SK-N-SH (cell line): ENCODE results near the gene PRRX2. TPM values are rescaled to one million over a fixed set of nuclear protein-coding genes. Genes with fewer than 3 reads are reported as not detected.

ENCODE experiments used
- CTCF ChIA-PET: fragments of 300-600, 350-600 bp; formaldehyde crosslinking; extraction: SDS; loops from one replicate; lab custom pipeline; 2021; lab: Yijun Ruan, JAX
- POLR2A ChIA-PET: fragments of 350-600 bp; sonication (Branson Sonifier 250); formaldehyde crosslinking; extraction: SDS; loops from one replicate; lab custom pipeline; 2020; ENCODE audit warnings: antibody characterized with exemption, inconsistent platforms; lab: Yijun Ruan, JAX
- DNase-seq: peaks from one replicate; pipeline ENCODE4 v3.0.0; 2012
- H2AFZ ChIP-seq: fragments of 200-600 bp; sonication (generic); 2 replicates; pipeline ENCODE4 v1.8.1; 2016; ENCODE audit warnings: antibody characterized with exemption, mild to moderate bottlenecking, low read depth
- H3F3A ChIP-seq: fragments of 200-600 bp; sonication (generic); replicated peaks from 2 replicates; pipeline ENCODE3; 2016; ENCODE audit warnings: antibody characterized with exemption, mild to moderate bottlenecking; ENCODE audit not compliant: insufficient read depth
- H3K27ac ChIP-seq, 2 experiments: fragments of 200-500 bp in 1 of 2; fragments of 200-600 bp in 1 of 2; sonication (Bioruptor generic) in 1 of 2; sonication (generic), shearing (Covaris generic) in 1 of 2; 2 replicates each; pipeline versions ENCODE4 v1.5.1 to v1.6.1; 2014 to 2016; ENCODE audit warnings: low read depth in 2 of 2, inconsistent platforms in 1 of 2, low read length in 1 of 2, mild to moderate bottlenecking in 1 of 2, mixed read lengths in 1 of 2
- H3K27me3 ChIP-seq: fragments of 200-600 bp; sonication (generic), shearing (Covaris generic); 2 replicates; pipeline ENCODE4 v1.6.1; 2016; ENCODE audit warnings: mixed run types; ENCODE audit not compliant: insufficient read depth
- H3K36me3 ChIP-seq, 2 experiments: fragments of 200-500 bp in 1 of 2; fragments of 200-600 bp in 1 of 2; sonication (Bioruptor generic) in 1 of 2; sonication (generic) in 1 of 2; replicated peaks in 1 of 2; 2 replicates each; pipeline versions ENCODE3 to v1.5.1; 2014 to 2016; ENCODE audit warnings: low read length in 1 of 2, mild to moderate bottlenecking in 1 of 2; ENCODE audit not compliant: insufficient read depth in 2 of 2, control insufficient read depth in 1 of 2
- H3K4me1 ChIP-seq, 2 experiments: fragments of 200-500 bp in 1 of 2; fragments of 200-600 bp in 1 of 2; sonication (Bioruptor generic) in 1 of 2; sonication (generic), shearing (Covaris generic) in 1 of 2; 2 replicates each; pipeline versions ENCODE4 v1.5.1 to v1.6.1; 2014 to 2016; ENCODE audit warnings: low read depth in 1 of 2, low read length in 1 of 2, mixed run types in 1 of 2; ENCODE audit not compliant: insufficient read depth in 2 of 2, control insufficient read depth in 1 of 2
- H3K4me2 ChIP-seq: fragments of 200-600 bp; sonication (generic), shearing (Covaris generic); 2 replicates; pipeline ENCODE4 v1.6.1; 2017; ENCODE audit warnings: mixed run types
- H3K4me3 ChIP-seq, 2 experiments: fragments of 200-500 bp in 1 of 2; fragments of 200-600 bp in 1 of 2; sonication (Bioruptor generic) in 1 of 2; sonication (generic), shearing (Covaris generic) in 1 of 2; 2 replicates each; pipeline versions ENCODE4 v1.5.1 to v1.8.1; 2014 to 2016; ENCODE audit warnings: low read depth in 2 of 2, inconsistent platforms in 1 of 2, low read length in 1 of 2, mild to moderate bottlenecking in 1 of 2, mixed read lengths in 1 of 2, moderate library complexity in 1 of 2
- H3K79me2 ChIP-seq: fragments of 200-600 bp; sonication (generic); 2 replicates; pipeline ENCODE4 v1.8.1; 2017; ENCODE audit warnings: mild to moderate bottlenecking; ENCODE audit not compliant: insufficient read depth
- H3K9ac ChIP-seq: fragments of 200-600 bp; sonication (generic); 2 replicates; pipeline ENCODE4 v1.6.1; 2017; ENCODE audit warnings: mixed run types
- H3K9me2 ChIP-seq: fragments of 200-600 bp; sonication (generic); 2 replicates; pipeline ENCODE4 v1.6.1; 2017; ENCODE audit warnings: mixed run types
- H3K9me3 ChIP-seq: fragments of 200-600 bp; sonication (generic); 2 replicates; pipeline ENCODE4 v1.6.1; 2017; ENCODE audit warnings: mixed run types, mild to moderate bottlenecking, moderate library complexity
- H4K20me1 ChIP-seq: fragments of 200-600 bp; sonication (generic); 2 replicates; pipeline ENCODE4 v1.6.1; 2017; ENCODE audit warnings: mild to moderate bottlenecking, mixed run types; ENCODE audit not compliant: insufficient read depth
- ELF1 ChIP-seq: IDR thresholded peaks from 2 replicates; pipeline ENCODE4 v1.4.0; 2012
- EZH2phosphoT487 ChIP-seq: fragments of 200-600 bp; sonication (generic); IDR thresholded peaks from 2 replicates; pipeline ENCODE4 v1.6.1; 2017; ENCODE audit warnings: low read depth, mixed run types, mild to moderate bottlenecking, antibody characterized with exemption, moderate library complexity, borderline replicate concordance
- JUND ChIP-seq: IDR thresholded peaks from 2 replicates; pipeline ENCODE4 v1.4.0; 2012
- RAD21 ChIP-seq: IDR thresholded peaks from 2 replicates; pipeline ENCODE4 v1.6.1; 2012; ENCODE audit warnings: mild to moderate bottlenecking, low read length
- SIN3A ChIP-seq: IDR thresholded peaks from 2 replicates; pipeline ENCODE4 v1.6.1; 2012; ENCODE audit warnings: low read depth, mild to moderate bottlenecking, low read length, moderate library complexity, borderline replicate concordance
- SMC3 ChIP-seq: IDR thresholded peaks from 2 replicates; pipeline ENCODE4 v1.6.1; 2012; ENCODE audit warnings: low read depth, low read length, improper control_type of control experiment
- TAF1 ChIP-seq: IDR thresholded peaks from 2 replicates; pipeline ENCODE4 v1.6.1; 2012; ENCODE audit warnings: low read depth, mild to moderate bottlenecking, low read length, moderate library complexity, borderline replicate concordance
- TCF12 ChIP-seq: IDR thresholded peaks from 2 replicates; pipeline ENCODE4 v1.4.0; 2012
- WGBS: methylation state at CpG from one replicate; pipeline ENCODE4 v1.1.6; 2017; ENCODE audit warnings: low lambda C conversion rate; 5-methylcytosine and 5-hydroxymethylcytosine counted together
- polyA plus RNA-seq, 3 experiments: library from polyadenylated mRNA; depleted of rRNA; stranded (reverse); fragments of >200 nt; gene quantifications; 2 replicates each; pipeline ENCODE4 v1.2.3, GENCODE V29; 2012
- TF ChIP-seq, protein P1 (sequence below): IDR thresholded peaks from 2 replicates; pipeline ENCODE4; 2012
- TF ChIP-seq, protein P2 (sequence below): IDR thresholded peaks from 2 replicates; pipeline ENCODE4 v1.4.0; 2012; ENCODE audit warnings: low read depth, borderline replicate concordance
- TF ChIP-seq, protein P3 (sequence below): IDR thresholded peaks from 2 replicates; pipeline ENCODE4 v1.4.0; 2012; ENCODE audit warnings: low read depth, borderline replicate concordance
- TF ChIP-seq, protein P4 (sequence below): fragments of 150-350 bp; IDR thresholded peaks from 2 replicates; pipeline ENCODE4 v1.6.1; 2016; ENCODE audit warnings: mild to moderate bottlenecking, low read depth, low read length
- TF ChIP-seq, protein P5 (sequence below): fragments of 200-600 bp; sonication (generic); IDR thresholded peaks from 2 replicates; pipeline ENCODE4 v1.6.1; 2017; ENCODE audit warnings: antibody characterized with exemption, mild to moderate bottlenecking, moderate library complexity
- TF ChIP-seq, protein P6 (sequence below): IDR thresholded peaks from 2 replicates; pipeline ENCODE4 v1.6.1; 2012; ENCODE audit warnings: mild to moderate bottlenecking, low read depth, low read length, moderate library complexity
- TF ChIP-seq, protein P7 (sequence below): IDR thresholded peaks from 2 replicates; pipeline ENCODE4 v1.4.0; 2012; ENCODE audit warnings: low read depth
- TF ChIP-seq, protein P8 (sequence below): fragments of 150-350 bp; IDR thresholded peaks from 2 replicates; pipeline ENCODE4 v1.6.1; 2017; ENCODE audit warnings: antibody characterized with exemption, low read length, low read depth, borderline replicate concordance

Gene PRRX2
- polyA plus RNA-seq, 1 of the 3 experiments (the other 2 are of a cell fraction), result 0.84 TPM

DNA sequence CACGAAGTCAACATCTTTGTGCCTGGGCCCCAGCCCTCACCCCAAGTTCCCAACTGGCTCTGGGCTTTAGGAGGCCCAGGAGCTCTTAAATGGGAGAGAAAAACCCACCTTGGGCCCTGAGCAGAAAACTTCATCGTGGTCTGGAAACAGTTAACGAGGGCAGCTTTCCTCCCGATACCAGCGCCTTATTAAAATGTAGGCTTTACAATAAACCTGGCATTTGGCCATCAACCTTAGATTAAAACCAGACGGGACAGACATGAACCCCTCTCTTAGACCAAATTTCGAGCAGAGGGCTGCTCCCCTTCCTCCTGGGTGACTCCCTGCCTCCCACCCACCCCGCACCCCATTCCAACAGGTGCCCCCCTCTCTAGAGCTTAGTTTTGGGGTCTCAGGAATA lies 39.4 kb downstream of the PRRX2 start:
- no peaks in the 10 kb centered on the region for H3K9me2 ChIP-seq
- DNase-seq, result peak; percentile 61
- no peak overlapping the region for H3K4me2 ChIP-seq
- H3K9me3 ChIP-seq, result no peaks in the 10 kb centered on the region
- ChIA-PET POLR2A (no interaction called here), CTCF (interaction anchor here (0.8 to 1.7 kb wide), 4 partner anchors 18 to 79 kb away, joined by 3 to 6 read pairs (median 4); no protein-coding TSS in a partner anchor)
- WGBS, result 62% methylated on average over 8 of the region's 8 CpGs
- no peak overlapping the region for H2AFZ ChIP-seq
- H3K27me3 ChIP-seq, result no peaks in the 10 kb centered on the region
- H3K4me3 ChIP-seq, result no peak overlapping the region
- H3K9ac ChIP-seq, result no peak overlapping the region
- no peaks in the 10 kb centered on the region for H3F3A ChIP-seq
- H3K27ac ChIP-seq, result no peak overlapping the region
- TF ChIP-seq, protein P1, sequence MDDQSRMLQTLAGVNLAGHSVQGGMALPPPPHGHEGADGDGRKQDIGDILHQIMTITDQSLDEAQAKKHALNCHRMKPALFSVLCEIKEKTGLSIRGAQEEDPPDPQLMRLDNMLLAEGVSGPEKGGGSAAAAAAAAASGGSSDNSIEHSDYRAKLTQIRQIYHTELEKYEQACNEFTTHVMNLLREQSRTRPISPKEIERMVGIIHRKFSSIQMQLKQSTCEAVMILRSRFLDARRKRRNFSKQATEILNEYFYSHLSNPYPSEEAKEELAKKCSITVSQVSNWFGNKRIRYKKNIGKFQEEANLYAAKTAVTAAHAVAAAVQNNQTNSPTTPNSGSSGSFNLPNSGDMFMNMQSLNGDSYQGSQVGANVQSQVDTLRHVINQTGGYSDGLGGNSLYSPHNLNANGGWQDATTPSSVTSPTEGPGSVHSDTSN, result no peak
- TF ChIP-seq JUND (no peak), TAF1 (no peak), TCF12 (no peak), RAD21 (no peak), SIN3A (no peak), ELF1 (no peak), SMC3 (no peak), EZH2phosphoT487 (no peak)
- TF ChIP-seq, protein P2, sequence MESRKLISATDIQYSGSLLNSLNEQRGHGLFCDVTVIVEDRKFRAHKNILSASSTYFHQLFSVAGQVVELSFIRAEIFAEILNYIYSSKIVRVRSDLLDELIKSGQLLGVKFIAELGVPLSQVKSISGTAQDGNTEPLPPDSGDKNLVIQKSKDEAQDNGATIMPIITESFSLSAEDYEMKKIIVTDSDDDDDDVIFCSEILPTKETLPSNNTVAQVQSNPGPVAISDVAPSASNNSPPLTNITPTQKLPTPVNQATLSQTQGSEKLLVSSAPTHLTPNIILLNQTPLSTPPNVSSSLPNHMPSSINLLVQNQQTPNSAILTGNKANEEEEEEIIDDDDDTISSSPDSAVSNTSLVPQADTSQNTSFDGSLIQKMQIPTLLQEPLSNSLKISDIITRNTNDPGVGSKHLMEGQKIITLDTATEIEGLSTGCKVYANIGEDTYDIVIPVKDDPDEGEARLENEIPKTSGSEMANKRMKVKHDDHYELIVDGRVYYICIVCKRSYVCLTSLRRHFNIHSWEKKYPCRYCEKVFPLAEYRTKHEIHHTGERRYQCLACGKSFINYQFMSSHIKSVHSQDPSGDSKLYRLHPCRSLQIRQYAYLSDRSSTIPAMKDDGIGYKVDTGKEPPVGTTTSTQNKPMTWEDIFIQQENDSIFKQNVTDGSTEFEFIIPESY, result no peak
- TF ChIP-seq, protein P3, sequence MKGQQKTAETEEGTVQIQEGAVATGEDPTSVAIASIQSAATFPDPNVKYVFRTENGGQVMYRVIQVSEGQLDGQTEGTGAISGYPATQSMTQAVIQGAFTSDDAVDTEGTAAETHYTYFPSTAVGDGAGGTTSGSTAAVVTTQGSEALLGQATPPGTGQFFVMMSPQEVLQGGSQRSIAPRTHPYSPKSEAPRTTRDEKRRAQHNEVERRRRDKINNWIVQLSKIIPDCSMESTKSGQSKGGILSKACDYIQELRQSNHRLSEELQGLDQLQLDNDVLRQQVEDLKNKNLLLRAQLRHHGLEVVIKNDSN, result no peak
- TF ChIP-seq, protein P4, sequence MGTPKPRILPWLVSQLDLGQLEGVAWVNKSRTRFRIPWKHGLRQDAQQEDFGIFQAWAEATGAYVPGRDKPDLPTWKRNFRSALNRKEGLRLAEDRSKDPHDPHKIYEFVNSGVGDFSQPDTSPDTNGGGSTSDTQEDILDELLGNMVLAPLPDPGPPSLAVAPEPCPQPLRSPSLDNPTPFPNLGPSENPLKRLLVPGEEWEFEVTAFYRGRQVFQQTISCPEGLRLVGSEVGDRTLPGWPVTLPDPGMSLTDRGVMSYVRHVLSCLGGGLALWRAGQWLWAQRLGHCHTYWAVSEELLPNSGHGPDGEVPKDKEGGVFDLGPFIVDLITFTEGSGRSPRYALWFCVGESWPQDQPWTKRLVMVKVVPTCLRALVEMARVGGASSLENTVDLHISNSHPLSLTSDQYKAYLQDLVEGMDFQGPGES, result no peak
- TF ChIP-seq, protein P5, sequence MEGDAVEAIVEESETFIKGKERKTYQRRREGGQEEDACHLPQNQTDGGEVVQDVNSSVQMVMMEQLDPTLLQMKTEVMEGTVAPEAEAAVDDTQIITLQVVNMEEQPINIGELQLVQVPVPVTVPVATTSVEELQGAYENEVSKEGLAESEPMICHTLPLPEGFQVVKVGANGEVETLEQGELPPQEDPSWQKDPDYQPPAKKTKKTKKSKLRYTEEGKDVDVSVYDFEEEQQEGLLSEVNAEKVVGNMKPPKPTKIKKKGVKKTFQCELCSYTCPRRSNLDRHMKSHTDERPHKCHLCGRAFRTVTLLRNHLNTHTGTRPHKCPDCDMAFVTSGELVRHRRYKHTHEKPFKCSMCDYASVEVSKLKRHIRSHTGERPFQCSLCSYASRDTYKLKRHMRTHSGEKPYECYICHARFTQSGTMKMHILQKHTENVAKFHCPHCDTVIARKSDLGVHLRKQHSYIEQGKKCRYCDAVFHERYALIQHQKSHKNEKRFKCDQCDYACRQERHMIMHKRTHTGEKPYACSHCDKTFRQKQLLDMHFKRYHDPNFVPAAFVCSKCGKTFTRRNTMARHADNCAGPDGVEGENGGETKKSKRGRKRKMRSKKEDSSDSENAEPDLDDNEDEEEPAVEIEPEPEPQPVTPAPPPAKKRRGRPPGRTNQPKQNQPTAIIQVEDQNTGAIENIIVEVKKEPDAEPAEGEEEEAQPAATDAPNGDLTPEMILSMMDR, result no peak
- TF ChIP-seq, protein P6, sequence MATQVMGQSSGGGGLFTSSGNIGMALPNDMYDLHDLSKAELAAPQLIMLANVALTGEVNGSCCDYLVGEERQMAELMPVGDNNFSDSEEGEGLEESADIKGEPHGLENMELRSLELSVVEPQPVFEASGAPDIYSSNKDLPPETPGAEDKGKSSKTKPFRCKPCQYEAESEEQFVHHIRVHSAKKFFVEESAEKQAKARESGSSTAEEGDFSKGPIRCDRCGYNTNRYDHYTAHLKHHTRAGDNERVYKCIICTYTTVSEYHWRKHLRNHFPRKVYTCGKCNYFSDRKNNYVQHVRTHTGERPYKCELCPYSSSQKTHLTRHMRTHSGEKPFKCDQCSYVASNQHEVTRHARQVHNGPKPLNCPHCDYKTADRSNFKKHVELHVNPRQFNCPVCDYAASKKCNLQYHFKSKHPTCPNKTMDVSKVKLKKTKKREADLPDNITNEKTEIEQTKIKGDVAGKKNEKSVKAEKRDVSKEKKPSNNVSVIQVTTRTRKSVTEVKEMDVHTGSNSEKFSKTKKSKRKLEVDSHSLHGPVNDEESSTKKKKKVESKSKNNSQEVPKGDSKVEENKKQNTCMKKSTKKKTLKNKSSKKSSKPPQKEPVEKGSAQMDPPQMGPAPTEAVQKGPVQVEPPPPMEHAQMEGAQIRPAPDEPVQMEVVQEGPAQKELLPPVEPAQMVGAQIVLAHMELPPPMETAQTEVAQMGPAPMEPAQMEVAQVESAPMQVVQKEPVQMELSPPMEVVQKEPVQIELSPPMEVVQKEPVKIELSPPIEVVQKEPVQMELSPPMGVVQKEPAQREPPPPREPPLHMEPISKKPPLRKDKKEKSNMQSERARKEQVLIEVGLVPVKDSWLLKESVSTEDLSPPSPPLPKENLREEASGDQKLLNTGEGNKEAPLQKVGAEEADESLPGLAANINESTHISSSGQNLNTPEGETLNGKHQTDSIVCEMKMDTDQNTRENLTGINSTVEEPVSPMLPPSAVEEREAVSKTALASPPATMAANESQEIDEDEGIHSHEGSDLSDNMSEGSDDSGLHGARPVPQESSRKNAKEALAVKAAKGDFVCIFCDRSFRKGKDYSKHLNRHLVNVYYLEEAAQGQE, result no peak
- TF ChIP-seq, protein P7, sequence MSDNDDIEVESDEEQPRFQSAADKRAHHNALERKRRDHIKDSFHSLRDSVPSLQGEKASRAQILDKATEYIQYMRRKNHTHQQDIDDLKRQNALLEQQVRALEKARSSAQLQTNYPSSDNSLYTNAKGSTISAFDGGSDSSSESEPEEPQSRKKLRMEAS, result no peak
- TF ChIP-seq, protein P8, sequence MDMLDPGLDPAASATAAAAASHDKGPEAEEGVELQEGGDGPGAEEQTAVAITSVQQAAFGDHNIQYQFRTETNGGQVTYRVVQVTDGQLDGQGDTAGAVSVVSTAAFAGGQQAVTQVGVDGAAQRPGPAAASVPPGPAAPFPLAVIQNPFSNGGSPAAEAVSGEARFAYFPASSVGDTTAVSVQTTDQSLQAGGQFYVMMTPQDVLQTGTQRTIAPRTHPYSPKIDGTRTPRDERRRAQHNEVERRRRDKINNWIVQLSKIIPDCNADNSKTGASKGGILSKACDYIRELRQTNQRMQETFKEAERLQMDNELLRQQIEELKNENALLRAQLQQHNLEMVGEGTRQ, result no peak
- no peaks in the 10 kb centered on the region for H3K79me2 ChIP-seq
- H4K20me1 ChIP-seq, result no peaks in the 10 kb centered on the region
- no peaks in the 10 kb centered on the region for H3K36me3 ChIP-seq
- H3K4me1 ChIP-seq, result peaks cover 0 to 28% of the 10 kb centered on the region in 2 experiments; a peak in 1 of 4 replicates
